AG09319 (cell line): ENCODE measurements around the gene CRY1.

Source experiments
- DNase-seq: peaks from one replicate; pipeline ENCODE4 v3.0.0-alpha.2; 2010; ENCODE audit warnings: low read depth; ENCODE audit errors: extremely low read depth
- CTCF ChIP-seq: IDR thresholded peaks from 2 replicates; pipeline ENCODE4 v1.5.1; 2011; ENCODE audit warnings: low read depth, mild to moderate bottlenecking, inconsistent platforms, low read length, moderate library complexity

The CRY1 gene

GRCh38 chr12:107096571-107096970 lies 3.2 kb upstream of the CRY1 start:
- no peak for TF ChIP-seq CTCF
- DNase-seq, result no peak

- DNase-seq, result no peak
- TF ChIP-seq CTCF, result no peak
Observed at GRCh38 chr12:107094183-107094448, 767 bp upstream of the CRY1 start.

- TF ChIP-seq CTCF, result no peak
- no peak for DNase-seq
Observed at GRCh38 chr12:107092669-107093416, 506 bp downstream of the CRY1 start.

- DNase-seq, result peak; percentile 84
- TF ChIP-seq CTCF, result peak; percentile 79
Observed at GRCh38 chr12:107091989-107092641, 1.2 kb downstream of the CRY1 start.

GRCh38 chr12:107091381-107091780 lies 2.0 kb downstream of the CRY1 start:
- no peak for TF ChIP-seq CTCF
- DNase-seq, result peak; percentile 35

GRCh38 chr12:107090711-107091110 lies 2.6 kb downstream of the CRY1 start:
- no peak for TF ChIP-seq CTCF
- no peak for DNase-seq

GRCh38 chr12:107088912-107089311 lies 4.4 kb downstream of the CRY1 start:
- TF ChIP-seq CTCF, result no peak
- no peak for DNase-seq
